BJ (cell line): ENCODE measurements around the gene OPN5. TPM values are rescaled to one million over a fixed set of nuclear protein-coding genes. Genes with fewer than 3 reads are reported as not detected.

Experiments used
- CTCF ChIA-PET: fragments of 350-600 bp; formaldehyde crosslinking; extraction: SDS; loops from one replicate; lab custom pipeline; 2021; ENCODE audit warnings: antibody characterized with exemption, inconsistent platforms; lab: Yijun Ruan, JAX
- POLR2A ChIA-PET: fragments of 300-600 bp; sonication (Branson Sonifier 250); formaldehyde crosslinking; extraction: SDS; loops from one replicate; lab custom pipeline; 2021; ENCODE audit warnings: antibody characterized with exemption; lab: Charles Lee
- DNase-seq: peaks from one replicate; pipeline ENCODE4 v3.0.0-alpha.2; 2011; ENCODE audit warnings: low read depth
- H3K27me3 ChIP-seq: 2 replicates; pipeline ENCODE4 v1.6.0; 2011; ENCODE audit warnings: low read length; ENCODE audit not compliant: control insufficient read depth, insufficient read depth
- H3K36me3 ChIP-seq: 2 replicates; pipeline ENCODE4 v1.5.1; 2011; ENCODE audit warnings: low read length; ENCODE audit not compliant: control insufficient read depth, insufficient read depth
- H3K4me3 ChIP-seq: 2 replicates; pipeline ENCODE4 v1.5.1; 2011; ENCODE audit warnings: low read depth, mild to moderate bottlenecking, control low read depth, low read length
- polyA plus RNA-seq: library from polyadenylated mRNA; depleted of rRNA; stranded (reverse); fragments of >200 nt; gene quantifications from 2 replicates; pipeline ENCODE4 v1.2.3, GENCODE V29; 2011
- TF ChIP-seq, protein P1 (sequence below): IDR thresholded peaks from 2 replicates; pipeline ENCODE4 v1.5.1; 2011; ENCODE audit warnings: low read depth, mild to moderate bottlenecking, control low read depth, inconsistent platforms, low read length, moderate library complexity; ENCODE audit not compliant: insufficient read depth

Gene OPN5
- polyA plus RNA-seq, 1 experiment, result not detected

DNA sequence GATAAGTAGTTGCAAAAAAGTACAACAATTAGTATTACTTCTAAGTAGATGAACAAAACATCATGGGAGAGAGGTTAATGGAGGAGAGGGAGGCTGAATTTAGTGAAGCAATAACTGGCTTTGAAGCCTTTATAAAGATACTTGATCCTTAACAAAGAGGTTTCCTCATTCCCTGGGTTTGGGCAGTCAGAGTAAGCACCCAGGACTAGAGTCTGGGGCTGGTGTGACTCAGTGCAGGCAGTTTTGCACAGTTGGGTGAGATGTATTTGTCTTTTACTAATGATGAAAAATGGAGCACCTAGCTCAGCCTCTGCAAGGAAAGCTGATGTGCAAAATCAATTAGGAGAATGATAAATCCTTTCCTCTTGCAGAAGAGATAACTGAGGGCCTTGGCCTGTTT is 11.8 kb upstream of the OPN5 start:
- DNase-seq, result no peak
- ChIA-PET CTCF (interaction anchor here (1.4 kb wide), 1 partner anchor 10 kb away, joined by 5 read pairs; no protein-coding TSS in a partner anchor), POLR2A (no interaction called here)
- no peaks in the 10 kb centered on the region for H3K36me3 ChIP-seq
- TF ChIP-seq, protein P1, sequence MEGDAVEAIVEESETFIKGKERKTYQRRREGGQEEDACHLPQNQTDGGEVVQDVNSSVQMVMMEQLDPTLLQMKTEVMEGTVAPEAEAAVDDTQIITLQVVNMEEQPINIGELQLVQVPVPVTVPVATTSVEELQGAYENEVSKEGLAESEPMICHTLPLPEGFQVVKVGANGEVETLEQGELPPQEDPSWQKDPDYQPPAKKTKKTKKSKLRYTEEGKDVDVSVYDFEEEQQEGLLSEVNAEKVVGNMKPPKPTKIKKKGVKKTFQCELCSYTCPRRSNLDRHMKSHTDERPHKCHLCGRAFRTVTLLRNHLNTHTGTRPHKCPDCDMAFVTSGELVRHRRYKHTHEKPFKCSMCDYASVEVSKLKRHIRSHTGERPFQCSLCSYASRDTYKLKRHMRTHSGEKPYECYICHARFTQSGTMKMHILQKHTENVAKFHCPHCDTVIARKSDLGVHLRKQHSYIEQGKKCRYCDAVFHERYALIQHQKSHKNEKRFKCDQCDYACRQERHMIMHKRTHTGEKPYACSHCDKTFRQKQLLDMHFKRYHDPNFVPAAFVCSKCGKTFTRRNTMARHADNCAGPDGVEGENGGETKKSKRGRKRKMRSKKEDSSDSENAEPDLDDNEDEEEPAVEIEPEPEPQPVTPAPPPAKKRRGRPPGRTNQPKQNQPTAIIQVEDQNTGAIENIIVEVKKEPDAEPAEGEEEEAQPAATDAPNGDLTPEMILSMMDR, result no peak
- H3K27me3 ChIP-seq, result no peaks in the 10 kb centered on the region
- H3K4me3 ChIP-seq, result no peak overlapping the region

DNA sequence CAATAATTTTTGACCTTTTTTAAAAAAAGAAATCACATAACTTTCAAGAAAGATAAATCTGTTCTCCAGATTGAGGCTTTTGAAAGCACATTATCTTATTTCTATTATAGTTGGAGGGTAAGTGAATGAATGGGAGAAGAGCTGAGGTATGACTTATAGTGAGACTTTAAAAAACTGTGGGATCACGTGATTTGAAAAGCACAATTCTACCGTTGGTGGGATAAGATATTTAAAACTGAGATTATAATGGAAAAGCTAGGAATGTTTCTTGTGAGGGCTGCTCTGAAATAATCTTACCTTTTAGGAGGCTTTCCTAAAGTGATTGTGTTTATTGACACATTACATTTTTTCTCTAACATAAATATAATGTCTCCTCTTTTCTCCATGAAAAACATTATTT is 9.5 kb upstream of the OPN5 start:
- POLR2A ChIA-PET, result no interaction called here

DNA sequence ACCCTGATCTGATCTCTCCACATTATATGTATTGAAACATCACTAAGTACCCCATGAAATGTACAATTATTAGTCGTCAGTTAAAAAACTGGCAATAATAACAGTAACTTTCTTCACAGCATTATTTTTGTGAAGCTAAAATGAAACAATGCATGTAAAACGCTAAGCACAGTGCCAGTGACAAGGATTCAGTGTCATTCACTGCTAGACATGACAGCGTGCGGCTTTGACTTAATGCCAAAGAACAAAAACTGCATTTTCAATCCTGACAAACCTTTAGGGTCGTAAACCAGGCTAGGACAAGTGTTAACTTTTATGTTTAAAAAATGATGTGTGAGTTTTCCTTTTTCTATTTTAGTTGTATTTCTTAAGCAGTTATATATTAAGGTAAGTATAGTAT is 8.8 kb upstream of the OPN5 start:
- no peak overlapping the region for H3K4me3 ChIP-seq
- no peaks in the 10 kb centered on the region for H3K27me3 ChIP-seq
- TF ChIP-seq, protein P1, result no peak
- no peaks in the 10 kb centered on the region for H3K36me3 ChIP-seq
- no peak for DNase-seq
- ChIA-PET CTCF (no interaction called here), POLR2A (no interaction called here)

More for the DNA sequence above, 9.5 kb upstream of the OPN5 start:
- CTCF ChIA-PET, result no interaction called here
- H3K36me3 ChIP-seq, result no peaks in the 10 kb centered on the region
- TF ChIP-seq, protein P1, result no peak
- no peaks in the 10 kb centered on the region for H3K27me3 ChIP-seq
- H3K4me3 ChIP-seq, result no peak overlapping the region
- DNase-seq, result no peak

DNA sequence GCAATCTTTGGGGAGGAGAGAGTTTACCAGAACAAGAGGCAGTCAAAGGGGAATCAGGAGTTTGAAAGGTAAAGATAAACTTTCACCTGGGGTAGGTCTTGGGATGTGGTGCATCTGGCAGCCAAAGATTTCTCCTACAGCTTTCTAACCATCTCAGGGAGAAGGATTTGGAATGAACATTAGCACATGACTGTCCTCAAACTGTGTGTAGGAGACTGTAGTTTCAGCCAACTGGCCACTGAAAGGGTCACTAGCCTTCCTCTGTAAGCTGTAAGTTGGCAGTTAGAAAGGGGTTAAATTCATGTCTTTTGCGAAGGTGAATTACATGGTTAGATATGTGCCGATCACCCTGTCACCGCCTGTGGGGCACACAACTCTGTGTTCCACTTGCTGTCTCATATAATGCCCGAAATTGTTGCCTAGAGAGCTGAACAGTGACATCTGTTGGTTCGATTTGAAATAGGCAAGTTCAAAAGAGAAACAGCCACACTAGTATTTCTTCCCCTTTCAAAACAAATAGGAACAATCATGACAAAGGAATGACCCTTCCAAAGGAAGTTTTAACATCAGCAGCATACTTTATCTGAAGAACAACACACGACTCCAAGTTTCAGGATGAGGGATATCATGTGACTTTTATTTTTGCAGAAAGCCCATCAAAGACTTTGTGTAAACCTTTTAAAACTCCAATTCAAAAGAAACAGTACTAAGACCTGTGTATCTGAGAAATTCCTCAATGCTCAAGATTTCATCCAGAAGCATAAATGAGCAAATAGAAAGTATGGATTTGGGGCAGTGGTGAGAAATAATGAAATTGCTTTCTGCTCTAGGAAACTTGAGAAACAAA is 1.1 kb upstream of the OPN5 start:
- ChIA-PET POLR2A (no interaction called here), CTCF (interaction anchor here (0.7 to 4.1 kb wide), 23 partner anchors 9 to 1630 kb away, joined by 3 to 51 read pairs (median 4); no protein-coding TSS in a partner anchor)
- TF ChIP-seq, protein P1, result peak; percentile 69
- peak; percentile 26 for DNase-seq
- 0 out of 2 replicates have a peak, but pooled peaks cover 1% of the 10 kb centered on the region for H3K27me3 ChIP-seq
- no peak overlapping the region for H3K4me3 ChIP-seq
- H3K36me3 ChIP-seq, result no peaks in the 10 kb centered on the region

DNA sequence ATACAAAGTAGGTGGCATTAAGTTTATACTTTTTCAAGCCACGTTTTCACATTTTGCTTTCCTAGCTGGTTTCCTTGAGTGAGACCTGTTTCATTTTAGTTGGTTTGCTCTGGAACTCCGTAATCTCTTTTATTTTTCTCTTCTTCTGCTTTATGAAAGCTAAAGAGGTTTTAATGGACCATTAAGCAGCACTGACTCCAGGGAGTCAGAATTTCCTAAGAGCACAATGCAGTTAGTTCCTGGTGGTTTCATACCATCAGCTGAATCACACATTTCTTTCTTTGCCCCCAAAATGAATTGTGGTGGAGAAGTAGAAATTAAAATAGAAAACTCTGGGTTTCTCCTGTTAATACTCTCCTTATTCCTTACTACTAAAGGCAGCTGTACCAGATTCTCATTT is 3.4 kb downstream of the OPN5 start:
- TF ChIP-seq, protein P1, result no peak
- ChIA-PET CTCF (no interaction called here), POLR2A (no interaction called here)
- Histone ChIP-seq H3K4me3 (no peak overlapping the region), H3K36me3 (no peaks in the 10 kb centered on the region), H3K27me3 (peaks cover 6% of the 10 kb centered on the region)
- DNase-seq, result no peak
